ENCODE measurements around the gene MIGA2. TPM values are rescaled to one million over a fixed set of nuclear protein-coding genes. Genes with fewer than 3 reads are reported as not detected.

MIGA2 gene
- total and polyA plus RNA-seq, 2 of the 8 experiments (the other 6 are each of a cell fraction or from before 2014, with no cell fraction given): 24.6 to 39.0 TPM

GRCh38 chr9:129095908-129096307 lies 59.5 kb downstream of the MIGA2 start (continued):
- TF ChIP-seq MAFK (IDR thresholded peaks at IDR 0.05; ENCODE audit: low read depth, low read length) (no peak), TBP (IDR thresholded peaks at IDR 0.05; ENCODE audit: low read depth, low read length) (no peak), CTBP2 (IDR thresholded peaks at IDR 0.05; ENCODE audit: borderline replicate concordance, insufficient read depth, insufficient read length, low read length) (no peak), YY1 (IDR thresholded peaks at IDR 0.05; ENCODE audit: low read depth, low read length) (no peak)

Measured in H1 (cell line).